ENCODE results near the gene PARG.
"Not testable (repeated sequence)": the region's sequence is repeated elsewhere in the genome, so short reads cannot be mapped to it uniquely, and the experiment has no call there.

GRCh38 chr10:49882327-49882726 is 59.5 kb downstream of the PARG start:
- not testable (repeated sequence) for TF ChIP-seq EZH2 (IDR thresholded peaks at IDR 0.05; ENCODE audit: borderline replicate concordance, low read depth, low read length); E2F6 (IDR thresholded peaks at IDR 0.05; ENCODE audit: borderline replicate concordance in 1 of 2, extremely low read depth in 1 of 2, insufficient read depth in 1 of 2, insufficient read length in 1 of 2, low read depth in 1 of 2, low read length in 1 of 2, poor library complexity in 1 of 2, severe bottlenecking in 1 of 2); ZZZ3 (IDR thresholded peaks at IDR 0.05); CEBPB (tag; IDR thresholded peaks at IDR 0.05); ZNF143 (CRISPR knock-in tag; IDR thresholded peaks at IDR 0.05); BRCA1 (IDR thresholded peaks at IDR 0.05); BRCA1 (CRISPR knock-in tag; IDR thresholded peaks at IDR 0.05); SMARCA4 (IDR thresholded peaks at IDR 0.05); TEAD4 (IDR thresholded peaks at IDR 0.05; ENCODE audit: low read length); TEAD4 (CRISPR knock-in tag; IDR thresholded peaks at IDR 0.05; ENCODE audit: borderline replicate concordance)

All from K562 (cell line).